MM.1S (cell line): ENCODE data around the gene C5AR2.

Source experiments
- DNase-seq: peaks from one replicate; pipeline ENCODE4 v3.0.0-alpha.2; 2015
- H2AFZ ChIP-seq: fragments of 300-600 bp; sonication (generic); 2 replicates; pipeline ENCODE4 v1.6.0; 2016; ENCODE audit warnings: antibody characterized with exemption, low read length
- H3F3A ChIP-seq: fragments of 300-600 bp; sonication (generic); 2 replicates; pipeline ENCODE4 v1.6.1; 2016; ENCODE audit warnings: mild to moderate bottlenecking, antibody characterized with exemption, low read length, moderate library complexity, mixed read lengths; ENCODE audit not compliant: insufficient read depth
- H3K27ac ChIP-seq: fragments of 300-600 bp; sonication (generic); 2 replicates; pipeline ENCODE4 v1.5.1; 2016; ENCODE audit warnings: mild to moderate bottlenecking, low read length
- H3K27me3 ChIP-seq: fragments of 300-600 bp; sonication (generic); replicated peaks from 2 replicates; pipeline ENCODE4 v1.6.0; 2016; ENCODE audit warnings: low read length; ENCODE audit not compliant: insufficient read depth
- H3K36me3 ChIP-seq: fragments of 300-600 bp; sonication (generic); replicated peaks from 2 replicates; pipeline ENCODE4 v1.6.1; 2016; ENCODE audit warnings: mild to moderate bottlenecking, low read length, mixed read lengths; ENCODE audit not compliant: insufficient read depth
- H3K4me1 ChIP-seq: fragments of 300-600 bp; sonication (generic); 2 replicates; pipeline ENCODE4 v1.6.1; 2016; ENCODE audit warnings: low read length, mixed read lengths
- H3K4me2 ChIP-seq: fragments of 300-600 bp; sonication (generic); 2 replicates; pipeline ENCODE4 v1.6.0; 2016; ENCODE audit warnings: low read depth, low read length
- H3K4me3 ChIP-seq: fragments of 300-600 bp; sonication (generic); 2 replicates; pipeline ENCODE4 v1.5.1; 2016; ENCODE audit warnings: low read length, mixed read lengths
- H3K79me2 ChIP-seq: fragments of 300-600 bp; sonication (generic); 2 replicates; pipeline ENCODE4 v1.6.1; 2016; ENCODE audit warnings: mixed run types, low read length, mixed read lengths
- H3K9ac ChIP-seq: fragments of 300-600 bp; sonication (generic); 2 replicates; pipeline ENCODE4 v1.6.1; 2016; ENCODE audit warnings: low read length, mixed read lengths
- H3K9me2 ChIP-seq: fragments of 300-600 bp; sonication (generic); replicated peaks from 2 replicates; pipeline ENCODE4 v1.6.1; 2016; ENCODE audit warnings: mild to moderate bottlenecking, low read length, mixed read lengths; ENCODE audit not compliant: insufficient read depth
- H3K9me3 ChIP-seq: fragments of 300-600 bp; sonication (generic); replicated peaks from 2 replicates; pipeline ENCODE4 v1.6.1; 2016; ENCODE audit warnings: mild to moderate bottlenecking, low read length, mixed read lengths; ENCODE audit not compliant: insufficient read depth
- H4K20me1 ChIP-seq: fragments of 300-600 bp; sonication (generic); 2 replicates; pipeline ENCODE4 v1.6.1; 2016; ENCODE audit warnings: mild to moderate bottlenecking, low read length, moderate library complexity, mixed read lengths; ENCODE audit not compliant: insufficient read depth
- CTCF ChIP-seq: fragments of 300-600 bp; sonication (generic); IDR thresholded peaks from 2 replicates; pipeline ENCODE4 v1.5.1; 2016; ENCODE audit warnings: antibody characterized with exemption, low read length, mixed read lengths
- EZH2 ChIP-seq: fragments of 300-600 bp; sonication (generic); optimal IDR thresholded peaks from 2 replicates; pipeline ENCODE3; 2017; ENCODE audit warnings: low read depth, mild to moderate bottlenecking, antibody characterized with exemption, low read length, mixed read lengths
- EZH2phosphoT487 ChIP-seq: fragments of 300-600 bp; sonication (generic); IDR thresholded peaks from 2 replicates; pipeline ENCODE4 v1.6.1; 2018; ENCODE audit warnings: antibody characterized with exemption, low read length

The C5AR2 gene

GRCh38 chr19:47312366-47313006, 19.5 kb upstream of the C5AR2 start:
- no peaks in the 10 kb centered on the region for H3F3A ChIP-seq

GRCh38 chr19:47313754-47314295, 18.1 kb upstream of the C5AR2 start:
- no peaks in the 10 kb centered on the region for H3F3A ChIP-seq
- H2AFZ ChIP-seq = no peak overlapping the region
- H3K4me2 ChIP-seq = no peak overlapping the region
- DNase-seq = no peak
- no peak overlapping the region for H3K27ac ChIP-seq
- no peaks in the 10 kb centered on the region for H3K9me2 ChIP-seq
- H3K36me3 ChIP-seq = no peaks in the 10 kb centered on the region
- H3K4me3 ChIP-seq = no peak overlapping the region
- H3K9me3 ChIP-seq = no peaks in the 10 kb centered on the region
- no peaks in the 10 kb centered on the region for H3K79me2 ChIP-seq
- TF ChIP-seq CTCF (no peak), EZH2 (no peak), EZH2phosphoT487 (no peak)
- H3K27me3 ChIP-seq = peaks cover 75% of the 10 kb centered on the region
- no peak overlapping the region for H3K9ac ChIP-seq
- H3K4me1 ChIP-seq = no peaks in the 10 kb centered on the region
- H4K20me1 ChIP-seq = no peaks in the 10 kb centered on the region

More at GRCh38 chr19:47312366-47313006, 19.5 kb upstream of the C5AR2 start:
- H4K20me1 ChIP-seq = no peaks in the 10 kb centered on the region
- H3K27ac ChIP-seq = no peak overlapping the region
- TF ChIP-seq EZH2phosphoT487 (no peak), CTCF (no peak), EZH2 (no peak)
- H3K4me2 ChIP-seq = no peak overlapping the region
- no peak for DNase-seq
- H3K79me2 ChIP-seq = no peaks in the 10 kb centered on the region
- no peak overlapping the region for H2AFZ ChIP-seq
- no peaks in the 10 kb centered on the region for H3K36me3 ChIP-seq
- H3K9ac ChIP-seq = no peak overlapping the region
- H3K27me3 ChIP-seq = peaks cover 79% of the 10 kb centered on the region
- no peaks in the 10 kb centered on the region for H3K9me3 ChIP-seq
- no peak overlapping the region for H3K4me3 ChIP-seq
- H3K4me1 ChIP-seq = no peaks in the 10 kb centered on the region
- no peaks in the 10 kb centered on the region for H3K9me2 ChIP-seq

- H3K4me2 ChIP-seq = 0 out of 2 replicates have a peak overlapping the region, but pooled peaks have one; percentile 15
- DNase-seq = peak; percentile 24
- no peak overlapping the region for H2AFZ ChIP-seq
Measured at GRCh38 chr19:47315125-47315821, 16.7 kb upstream of the C5AR2 start.

More at GRCh38 chr19:47315125-47315821, 16.7 kb upstream of the C5AR2 start:
- H3K9ac ChIP-seq = no peak overlapping the region
- H4K20me1 ChIP-seq = no peaks in the 10 kb centered on the region
- peaks cover 75% of the 10 kb centered on the region for H3K27me3 ChIP-seq
- no peak overlapping the region for H3K27ac ChIP-seq
- no peak overlapping the region for H3K4me3 ChIP-seq
- no peaks in the 10 kb centered on the region for H3K4me1 ChIP-seq
- no peaks in the 10 kb centered on the region for H3F3A ChIP-seq
- H3K36me3 ChIP-seq = no peaks in the 10 kb centered on the region
- H3K9me2 ChIP-seq = no peaks in the 10 kb centered on the region
- H3K9me3 ChIP-seq = no peaks in the 10 kb centered on the region
- TF ChIP-seq EZH2 (no peak), EZH2phosphoT487 (no peak), CTCF (no peak)
- H3K79me2 ChIP-seq = no peaks in the 10 kb centered on the region
